GM19438 (cell line): ENCODE data around the gene JPT2.

Experiments used
- ATAC-seq: cut with Tn5 transposase; IDR thresholded peaks from one replicate; pipeline ENCODE4 v1.9.1; 2021; ENCODE audit warnings: low read depth; ENCODE audit not compliant: unreplicated experiment

Gene JPT2

DNA sequence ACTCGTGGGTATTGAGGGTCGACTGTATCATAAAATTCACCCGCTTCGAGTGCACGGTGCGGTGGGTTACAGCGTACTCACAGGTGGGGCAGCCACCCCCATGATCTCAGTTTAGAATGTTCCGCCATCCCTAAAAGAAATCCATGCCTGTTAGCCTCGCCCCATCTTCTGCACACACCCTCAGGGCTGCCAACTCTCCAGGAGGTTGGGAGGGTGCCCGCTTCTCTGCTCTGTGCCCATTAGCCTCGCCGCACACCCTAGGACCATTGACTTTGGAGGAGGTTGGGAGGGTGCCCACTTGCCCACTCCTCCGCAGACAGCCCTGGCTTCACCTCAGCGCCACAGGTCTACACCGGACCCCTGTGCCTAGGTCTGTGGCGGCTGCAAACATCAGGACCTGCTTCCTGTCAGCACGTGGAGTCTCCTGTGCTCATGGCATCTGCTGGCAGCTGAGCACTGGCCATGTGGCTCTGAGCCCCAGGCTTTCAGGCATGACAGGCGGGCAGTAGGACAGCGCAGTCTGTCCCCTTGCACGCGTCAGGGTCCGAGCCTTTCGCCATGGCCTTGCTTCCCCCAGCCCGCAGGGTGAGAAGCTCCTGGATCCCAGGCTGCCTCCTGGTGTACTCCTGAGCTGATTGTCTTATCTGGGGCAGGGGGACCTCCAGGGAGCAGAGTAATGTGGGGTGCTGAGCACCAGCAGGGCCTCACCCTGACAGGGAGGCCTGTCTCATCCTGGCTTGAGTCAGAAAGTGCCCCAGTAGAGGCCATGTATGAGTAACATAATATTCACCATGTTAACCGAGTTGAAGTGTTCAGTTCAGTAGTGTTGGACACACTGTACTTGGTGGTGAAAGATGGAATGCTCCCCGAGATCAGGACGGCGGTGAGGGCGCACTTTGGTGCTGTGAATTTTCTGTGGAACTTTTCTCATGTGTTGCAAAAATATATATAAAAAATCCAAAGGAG is 71.4 kb downstream of the JPT2 start:
- ATAC-seq = no peak
